MM.1S (cell line): ENCODE measurements around the gene MEMO1.

ENCODE experiments used
- CTCF ChIP-seq: fragments of 300-600 bp; sonication (generic); IDR thresholded peaks from 2 replicates; pipeline ENCODE4 v1.5.1; 2016; ENCODE audit warnings: antibody characterized with exemption, low read length, mixed read lengths
- EZH2phosphoT487 ChIP-seq: fragments of 300-600 bp; sonication (generic); IDR thresholded peaks from 2 replicates; pipeline ENCODE4 v1.6.1; 2018; ENCODE audit warnings: antibody characterized with exemption, low read length

GRCh38 chr2:31922542-31923408, 88.0 kb downstream of the MEMO1 start:
- TF ChIP-seq CTCF (no peak), EZH2phosphoT487 (no peak)
